SK-N-MC (cell line): ENCODE results near the gene BTF3L4.

Source experiments
- EZH2 ChIP-seq: fragments of 200-600 bp; sonication (generic); IDR thresholded peaks from one replicate; pipeline ENCODE4 v1.6.1; 2017; ENCODE audit warnings: antibody characterized with exemption
- FOXP2 ChIP-seq: optimal IDR thresholded peaks from 2 replicates; pipeline ENCODE3; 2011; ENCODE audit warnings: mild to moderate bottlenecking, moderate library complexity; ENCODE audit not compliant: insufficient read depth; ENCODE audit errors: extremely low read length, control extremely low read depth
- POLR2AphosphoS5 ChIP-seq: IDR thresholded peaks from 2 replicates; pipeline ENCODE4 v1.6.1; 2012; ENCODE audit warnings: mild to moderate bottlenecking, low read depth, low read length, borderline replicate concordance

DNA sequence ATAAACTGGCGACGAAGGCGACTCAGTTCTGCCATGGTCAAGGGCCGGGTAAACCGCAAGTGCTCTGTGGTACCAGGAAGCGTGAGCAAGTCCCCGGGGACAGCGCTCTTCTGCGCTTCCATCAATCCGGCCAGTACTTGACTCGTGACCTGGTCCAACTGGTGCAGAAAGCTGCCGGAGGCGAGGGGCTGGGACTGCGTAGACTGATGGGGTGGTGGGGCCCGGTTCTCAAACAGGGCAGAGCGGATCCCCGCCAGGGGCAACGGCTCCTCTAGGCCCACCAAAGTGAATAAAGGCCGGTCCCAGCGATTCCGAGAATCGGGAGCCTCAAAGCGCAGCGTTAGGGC lies 23.3 kb upstream of the BTF3L4 start:
- TF ChIP-seq EZH2 = no peak
- TF ChIP-seq POLR2AphosphoS5 = no peak
- TF ChIP-seq FOXP2 = no peak
